ENCODE results near the gene DLG2.

- TF ChIP-seq TAF1 (IDR thresholded peaks at IDR 0.05; ENCODE audit: borderline replicate concordance, insufficient read depth, low read length) = no peak
- TF ChIP-seq POLR2AphosphoS5 (IDR thresholded peaks at IDR 0.05; ENCODE audit: low read depth, low read length) = no peak
- TF ChIP-seq REST (IDR thresholded peaks at IDR 0.05; ENCODE audit: insufficient read depth in 1 of 2, low read depth in 2 of 2, low read length in 2 of 2) = no peak
- TF ChIP-seq SIN3A (IDR thresholded peaks at IDR 0.05; ENCODE audit: borderline replicate concordance, insufficient read depth, low read length) = no peak
Measured at GRCh38 chr11:84056653-84057376, 1570.3 kb downstream of the DLG2 start.
